AG09319 (cell line): ENCODE data around the gene RBMS3.

Experiments used
- DNase-seq: peaks from one replicate; pipeline ENCODE4 v3.0.0-alpha.2; 2010; ENCODE audit warnings: low read depth; ENCODE audit errors: extremely low read depth
- TF ChIP-seq, protein P1 (sequence below): IDR thresholded peaks from 2 replicates; pipeline ENCODE4 v1.5.1; 2011; ENCODE audit warnings: low read depth, mild to moderate bottlenecking, inconsistent platforms, low read length, moderate library complexity

RBMS3 gene

DNA sequence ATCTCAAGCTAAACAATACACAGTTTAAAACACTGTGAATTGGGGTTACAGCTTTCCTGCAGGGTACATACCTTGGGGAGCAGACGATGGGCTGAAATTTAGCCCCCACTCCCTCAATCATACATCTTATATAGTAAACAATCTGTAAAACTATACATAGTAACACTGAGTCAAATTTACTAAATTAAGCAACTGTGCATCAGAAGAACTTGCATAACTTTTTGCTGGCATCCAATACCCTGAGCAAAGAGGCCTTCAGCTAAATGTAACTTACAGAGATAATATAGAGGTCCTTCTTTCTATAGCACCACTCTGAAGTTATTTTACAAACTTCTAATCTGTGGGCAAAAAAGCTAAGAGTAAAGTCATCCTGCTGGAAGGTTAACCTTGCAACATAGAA, 721.9 kb downstream of the RBMS3 start:
- DNase-seq = no peak

DNA sequence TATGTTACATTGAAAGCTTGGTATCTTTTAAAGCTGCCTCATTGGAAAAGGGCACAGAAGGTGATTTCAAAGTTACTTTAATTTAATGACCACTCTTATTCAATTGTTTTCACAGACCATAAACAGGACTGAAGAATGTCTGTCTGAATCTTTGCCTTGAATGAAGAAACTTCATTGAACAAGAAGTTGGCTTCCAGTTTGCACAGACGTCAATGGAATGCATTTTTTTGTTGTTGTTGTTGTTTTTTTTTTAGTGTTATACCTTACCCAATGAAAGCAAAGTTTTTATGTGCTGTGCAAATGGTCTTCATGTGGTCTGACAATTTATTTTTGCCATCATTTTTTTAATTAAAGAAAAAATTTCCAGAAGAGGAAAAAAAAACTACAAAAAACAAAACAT, 722.9 kb downstream of the RBMS3 start:
- no peak for DNase-seq
- TF ChIP-seq, protein P1, sequence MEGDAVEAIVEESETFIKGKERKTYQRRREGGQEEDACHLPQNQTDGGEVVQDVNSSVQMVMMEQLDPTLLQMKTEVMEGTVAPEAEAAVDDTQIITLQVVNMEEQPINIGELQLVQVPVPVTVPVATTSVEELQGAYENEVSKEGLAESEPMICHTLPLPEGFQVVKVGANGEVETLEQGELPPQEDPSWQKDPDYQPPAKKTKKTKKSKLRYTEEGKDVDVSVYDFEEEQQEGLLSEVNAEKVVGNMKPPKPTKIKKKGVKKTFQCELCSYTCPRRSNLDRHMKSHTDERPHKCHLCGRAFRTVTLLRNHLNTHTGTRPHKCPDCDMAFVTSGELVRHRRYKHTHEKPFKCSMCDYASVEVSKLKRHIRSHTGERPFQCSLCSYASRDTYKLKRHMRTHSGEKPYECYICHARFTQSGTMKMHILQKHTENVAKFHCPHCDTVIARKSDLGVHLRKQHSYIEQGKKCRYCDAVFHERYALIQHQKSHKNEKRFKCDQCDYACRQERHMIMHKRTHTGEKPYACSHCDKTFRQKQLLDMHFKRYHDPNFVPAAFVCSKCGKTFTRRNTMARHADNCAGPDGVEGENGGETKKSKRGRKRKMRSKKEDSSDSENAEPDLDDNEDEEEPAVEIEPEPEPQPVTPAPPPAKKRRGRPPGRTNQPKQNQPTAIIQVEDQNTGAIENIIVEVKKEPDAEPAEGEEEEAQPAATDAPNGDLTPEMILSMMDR = no peak

More for the DNA sequence above, 721.9 kb downstream of the RBMS3 start:
- TF ChIP-seq, protein P1 = no peak

GRCh38 chr3:30004481-30004880, 723.6 kb downstream of the RBMS3 start:
- TF ChIP-seq, protein P1 = no peak
- no peak for DNase-seq

DNA sequence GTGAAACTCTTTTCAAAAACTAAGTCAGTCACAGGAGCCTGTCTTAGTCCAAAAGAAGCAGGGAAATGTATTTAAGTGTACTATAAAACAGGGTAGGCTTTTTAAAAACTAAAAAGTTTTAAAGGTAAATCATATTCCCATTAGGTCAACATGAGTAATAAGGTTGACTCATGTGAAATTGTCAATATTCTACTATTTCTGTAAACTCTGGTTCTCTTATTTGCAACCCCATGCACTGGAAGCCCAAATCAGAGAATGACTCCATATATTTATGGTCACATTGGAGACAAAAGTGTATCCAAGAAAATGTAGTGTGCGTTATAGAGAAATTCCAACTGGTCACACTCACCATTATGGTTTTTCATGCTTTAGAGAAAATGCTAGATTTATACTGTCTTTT, 725.2 kb downstream of the RBMS3 start:
- DNase-seq = no peak
- TF ChIP-seq, protein P1 = no peak

DNA sequence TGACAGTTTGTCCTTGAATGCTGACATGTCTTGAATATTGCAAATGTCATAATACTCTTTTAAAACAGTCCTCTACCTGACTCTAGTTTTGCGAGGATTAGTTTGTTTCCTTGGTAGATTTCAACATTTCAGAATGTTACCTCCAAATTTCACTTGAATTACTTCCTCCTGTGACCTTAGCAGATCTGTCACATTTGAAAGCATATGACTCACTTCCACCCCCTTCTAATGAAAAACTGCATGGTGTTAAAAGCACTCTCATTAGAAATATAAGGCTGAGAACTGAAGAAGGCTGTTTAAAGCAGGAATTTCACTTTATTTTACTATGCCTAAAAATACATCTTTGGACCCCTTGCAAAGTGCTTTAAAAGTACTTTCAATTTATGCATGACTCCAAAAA, 726.8 kb downstream of the RBMS3 start:
- no peak for DNase-seq
- TF ChIP-seq, protein P1 = no peak

DNA sequence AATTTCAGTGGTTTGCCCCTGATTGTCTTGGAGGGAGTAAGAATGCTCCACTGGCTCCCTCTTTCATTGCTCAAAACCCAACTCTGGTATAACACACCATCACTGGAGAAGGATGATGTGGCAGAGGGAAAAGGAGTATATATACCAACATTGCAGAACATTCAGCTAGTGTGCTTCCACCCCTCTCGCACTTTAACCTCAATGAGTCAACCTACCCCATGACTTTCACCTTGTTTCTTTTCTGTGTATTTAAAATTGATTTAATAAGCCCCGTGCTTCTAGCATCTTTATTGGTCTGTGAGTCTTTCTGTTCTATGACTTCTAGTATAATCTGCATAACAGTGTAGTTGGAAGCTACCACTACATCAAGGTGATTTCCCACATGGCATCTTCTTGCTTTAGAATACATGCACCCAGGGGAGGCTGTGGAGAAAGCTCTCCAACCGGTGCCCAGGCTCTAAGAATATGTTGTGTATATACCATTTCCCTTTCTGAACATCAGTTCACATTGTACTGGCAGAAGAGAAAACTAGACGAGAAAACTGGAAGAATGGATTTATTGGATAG, 730.4 kb downstream of the RBMS3 start:
- TF ChIP-seq, protein P1 = no peak
- DNase-seq = no peak

GRCh38 chr3:30012941-30013543, 732.2 kb downstream of the RBMS3 start:
- peak; percentile 19 for DNase-seq
- TF ChIP-seq, protein P1 = peak; percentile 57
